HG02588 (cell line): ENCODE results near the gene SHC3.

Source experiments
- ATAC-seq: cut with Tn5 transposase; IDR thresholded peaks from one replicate; pipeline ENCODE4 v1.9.1; 2021; ENCODE audit warnings: mild to moderate bottlenecking, moderate library complexity; ENCODE audit not compliant: unreplicated experiment

SHC3 gene

DNA sequence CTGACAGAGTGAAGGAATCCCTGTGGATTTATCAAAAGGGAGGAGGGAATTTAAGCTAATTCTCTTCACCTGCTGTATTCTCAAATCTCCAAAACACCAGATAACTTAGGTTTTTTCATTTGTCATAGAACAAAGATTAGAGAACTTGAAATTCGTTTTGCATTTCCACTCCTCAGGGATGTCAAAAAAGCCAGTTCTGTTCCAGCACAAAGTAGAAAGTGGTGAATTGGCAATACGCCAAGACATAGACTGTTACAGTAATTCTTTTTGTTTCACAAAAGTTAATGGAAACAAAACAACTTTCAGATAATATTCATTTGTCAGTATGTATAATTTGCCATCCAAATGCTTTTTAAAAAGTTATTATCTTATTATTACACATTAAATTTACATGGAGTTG lies 172.4 kb downstream of the SHC3 start:
- no peak for ATAC-seq

DNA sequence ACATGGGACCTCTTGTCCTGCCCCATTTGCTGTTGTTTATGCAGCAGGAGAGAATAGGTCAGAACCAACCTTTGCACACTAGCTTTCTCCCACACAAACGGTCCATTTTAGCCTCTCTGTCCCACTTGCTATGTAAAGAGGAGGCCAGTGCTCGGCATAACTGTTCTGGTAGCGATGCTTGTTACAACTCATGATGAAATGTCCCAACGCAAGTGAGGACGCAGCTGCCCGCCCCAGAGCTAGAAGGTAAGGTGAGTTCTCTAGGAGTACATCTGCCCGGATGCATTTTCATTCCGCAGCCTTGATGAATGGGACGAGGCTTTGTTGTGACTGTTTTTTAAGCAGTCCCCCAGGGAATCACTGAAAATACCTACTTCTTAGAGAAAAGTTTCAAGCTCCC lies 173.3 kb downstream of the SHC3 start:
- no peak for ATAC-seq

DNA sequence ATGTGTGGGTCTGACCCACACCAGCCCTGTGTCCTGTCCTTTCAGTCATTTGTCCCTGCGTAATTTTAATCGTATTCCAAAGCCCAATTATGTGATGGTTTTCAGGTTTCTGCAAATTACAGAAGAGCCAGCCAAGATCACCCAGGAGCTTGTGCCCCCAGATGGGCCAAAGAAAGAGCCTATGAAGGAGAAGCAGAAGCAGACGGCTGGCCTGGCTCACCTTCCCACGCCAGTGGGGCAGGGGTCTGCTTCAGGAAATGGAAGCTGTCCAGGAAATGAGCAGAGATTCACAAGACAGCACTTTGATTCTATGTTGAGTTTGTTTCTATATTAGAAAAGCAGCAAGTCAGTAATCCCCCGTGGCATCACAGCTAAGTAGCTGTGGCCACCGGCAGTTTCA lies 175.6 kb downstream of the SHC3 start:
- ATAC-seq = no peak

DNA sequence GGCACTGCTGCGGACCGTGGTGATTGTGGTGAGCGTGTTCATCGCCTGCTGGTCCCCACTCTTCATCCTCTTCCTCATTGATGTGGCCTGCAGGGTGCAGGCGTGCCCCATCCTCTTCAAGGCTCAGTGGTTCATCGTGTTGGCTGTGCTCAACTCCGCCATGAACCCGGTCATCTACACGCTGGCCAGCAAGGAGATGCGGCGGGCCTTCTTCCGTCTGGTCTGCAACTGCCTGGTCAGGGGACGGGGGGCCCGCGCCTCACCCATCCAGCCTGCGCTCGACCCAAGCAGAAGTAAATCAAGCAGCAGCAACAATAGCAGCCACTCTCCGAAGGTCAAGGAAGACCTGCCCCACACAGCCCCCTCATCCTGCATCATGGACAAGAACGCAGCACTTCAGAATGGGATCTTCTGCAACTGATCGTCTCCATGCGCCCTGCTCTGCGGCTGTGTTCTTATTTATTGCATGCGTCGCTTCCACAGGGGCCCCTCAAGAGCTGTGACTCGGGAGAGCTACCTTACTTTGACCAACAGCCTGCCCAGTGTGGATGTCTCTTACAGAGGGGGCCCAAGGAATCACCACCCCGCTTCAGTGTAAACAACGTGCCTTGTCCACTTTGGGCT lies 176.6 kb downstream of the SHC3 start:
- no peak for ATAC-seq

DNA sequence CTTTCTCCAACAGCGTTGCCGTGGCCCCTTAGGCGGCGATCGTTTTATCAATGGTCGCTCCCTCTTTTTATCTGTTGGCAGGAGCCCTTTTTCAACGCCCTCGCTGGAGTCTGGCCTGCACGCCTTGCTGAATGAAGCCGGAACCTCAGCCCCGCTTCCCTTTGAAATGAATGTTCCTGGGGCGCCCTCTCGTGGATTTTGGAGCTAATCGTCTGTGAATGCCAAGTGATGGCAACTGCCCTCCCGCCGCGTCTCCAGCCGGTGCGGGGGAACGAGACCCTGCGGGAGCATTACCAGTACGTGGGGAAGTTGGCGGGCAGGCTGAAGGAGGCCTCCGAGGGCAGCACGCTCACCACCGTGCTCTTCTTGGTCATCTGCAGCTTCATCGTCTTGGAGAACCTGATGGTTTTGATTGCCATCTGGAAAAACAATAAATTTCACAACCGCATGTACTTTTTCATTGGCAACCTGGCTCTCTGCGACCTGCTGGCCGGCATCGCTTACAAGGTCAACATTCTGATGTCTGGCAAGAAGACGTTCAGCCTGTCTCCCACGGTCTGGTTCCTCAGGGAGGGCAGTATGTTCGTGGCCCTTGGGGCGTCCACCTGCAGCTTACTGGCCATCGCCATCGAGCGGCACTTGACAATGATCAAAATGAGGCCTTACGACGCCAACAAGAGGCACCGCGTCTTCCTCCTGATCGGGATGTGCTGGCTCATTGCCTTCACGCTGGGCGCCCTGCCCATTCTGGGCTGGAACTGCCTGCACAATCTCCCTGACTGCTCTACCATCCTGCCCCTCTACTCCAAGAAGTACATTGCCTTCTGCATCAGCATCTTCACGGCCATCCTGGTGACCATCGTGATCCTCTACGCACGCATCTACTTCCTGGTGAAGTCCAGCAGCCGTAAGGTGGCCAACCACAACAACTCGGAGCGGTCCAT lies 177.4 kb downstream of the SHC3 start:
- no peak for ATAC-seq

DNA sequence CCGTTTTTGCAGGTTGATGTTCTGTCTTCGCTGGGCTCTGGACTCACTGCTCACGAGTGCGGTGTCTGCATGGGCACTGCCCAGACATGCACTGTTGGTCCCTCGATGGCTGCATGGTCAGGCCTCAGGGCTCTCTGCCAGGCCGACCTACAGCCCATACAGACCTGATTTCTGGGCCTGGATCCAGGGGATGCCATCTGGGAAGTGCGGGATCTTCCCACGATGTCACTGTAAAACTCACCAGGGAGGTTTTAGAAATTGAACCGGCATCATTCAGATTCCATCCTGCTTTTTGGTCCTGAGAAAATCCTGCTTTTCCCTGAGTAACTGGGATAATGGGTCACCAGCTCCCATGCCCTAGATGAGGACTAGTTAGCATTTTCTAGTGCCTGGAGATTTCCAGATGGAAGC lies 178.2 kb downstream of the SHC3 start:
- ATAC-seq = no peak

DNA sequence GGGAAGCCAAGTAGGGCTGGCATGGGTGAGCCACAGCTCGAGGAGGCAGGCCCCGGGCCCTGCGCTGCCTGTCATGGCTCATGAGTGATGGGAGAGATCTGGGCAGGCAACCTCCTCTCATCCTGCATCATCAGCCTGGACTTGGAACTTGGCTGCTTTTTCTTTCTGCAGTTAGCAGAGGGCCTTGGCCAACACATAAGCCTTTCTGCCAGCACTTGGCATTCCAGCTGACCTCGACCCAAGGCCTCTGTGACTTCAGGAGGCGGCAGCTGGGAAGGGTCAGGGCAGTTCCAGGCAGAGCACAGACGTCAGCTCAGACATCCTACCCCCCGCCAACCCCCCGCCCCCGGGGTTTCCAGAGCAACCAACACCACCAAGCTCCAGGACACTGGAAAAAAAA lies 179.7 kb downstream of the SHC3 start:
- no peak for ATAC-seq

DNA sequence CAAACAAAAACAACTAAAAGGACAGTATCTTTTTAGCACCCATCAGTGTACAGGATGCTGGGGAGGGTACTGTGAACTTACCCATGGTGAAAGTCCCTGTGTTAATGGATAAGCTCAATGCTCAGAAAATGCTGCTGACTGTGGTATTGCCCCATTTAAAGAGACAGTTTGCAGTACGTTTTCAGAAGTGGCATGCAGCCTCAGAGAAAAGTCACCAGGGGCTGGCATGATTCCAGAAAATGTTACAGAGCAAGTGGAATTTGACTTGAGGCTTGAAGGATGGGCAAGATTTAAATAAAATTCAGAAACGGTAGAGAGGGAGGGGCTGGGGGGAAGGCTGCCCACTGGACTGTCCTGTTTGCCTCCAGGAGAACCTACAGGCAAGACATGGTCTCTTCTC lies 180.1 kb downstream of the SHC3 start:
- no peak for ATAC-seq

DNA sequence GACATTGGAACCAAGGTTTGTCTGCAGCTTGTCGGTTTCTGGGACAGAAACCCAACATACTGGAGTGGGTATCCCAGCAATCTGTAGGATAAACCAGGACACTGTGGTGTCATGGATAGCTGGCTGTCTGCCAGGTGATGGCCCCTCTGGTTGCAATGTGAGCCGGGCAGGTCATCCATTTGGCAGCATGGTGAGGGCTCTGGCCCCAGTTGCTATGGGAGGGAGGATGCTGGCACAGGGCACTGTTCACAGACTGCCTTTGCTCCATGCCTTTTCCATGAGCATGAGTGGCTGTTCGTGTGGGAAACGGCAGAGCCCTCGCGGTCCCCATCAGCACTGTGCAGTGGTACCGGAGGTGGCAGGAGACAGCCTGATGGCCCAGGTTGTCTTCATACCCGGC lies 181.0 kb downstream of the SHC3 start:
- no peak for ATAC-seq

DNA sequence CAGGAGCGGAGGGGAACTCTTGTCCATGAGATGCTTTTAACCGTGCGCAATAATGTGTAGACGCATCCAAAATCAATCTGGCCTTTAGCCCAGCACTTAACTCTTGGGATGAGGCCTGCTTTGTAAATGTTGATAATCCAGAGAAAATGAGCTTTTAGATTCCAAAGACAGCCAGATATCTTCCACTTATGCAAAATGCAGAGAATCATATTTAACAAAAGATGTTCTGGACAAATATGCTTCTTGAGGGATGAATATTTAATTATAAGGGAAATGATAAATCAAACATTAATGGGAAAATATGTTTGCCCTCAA lies 181.7 kb downstream of the SHC3 start:
- ATAC-seq = no peak

DNA sequence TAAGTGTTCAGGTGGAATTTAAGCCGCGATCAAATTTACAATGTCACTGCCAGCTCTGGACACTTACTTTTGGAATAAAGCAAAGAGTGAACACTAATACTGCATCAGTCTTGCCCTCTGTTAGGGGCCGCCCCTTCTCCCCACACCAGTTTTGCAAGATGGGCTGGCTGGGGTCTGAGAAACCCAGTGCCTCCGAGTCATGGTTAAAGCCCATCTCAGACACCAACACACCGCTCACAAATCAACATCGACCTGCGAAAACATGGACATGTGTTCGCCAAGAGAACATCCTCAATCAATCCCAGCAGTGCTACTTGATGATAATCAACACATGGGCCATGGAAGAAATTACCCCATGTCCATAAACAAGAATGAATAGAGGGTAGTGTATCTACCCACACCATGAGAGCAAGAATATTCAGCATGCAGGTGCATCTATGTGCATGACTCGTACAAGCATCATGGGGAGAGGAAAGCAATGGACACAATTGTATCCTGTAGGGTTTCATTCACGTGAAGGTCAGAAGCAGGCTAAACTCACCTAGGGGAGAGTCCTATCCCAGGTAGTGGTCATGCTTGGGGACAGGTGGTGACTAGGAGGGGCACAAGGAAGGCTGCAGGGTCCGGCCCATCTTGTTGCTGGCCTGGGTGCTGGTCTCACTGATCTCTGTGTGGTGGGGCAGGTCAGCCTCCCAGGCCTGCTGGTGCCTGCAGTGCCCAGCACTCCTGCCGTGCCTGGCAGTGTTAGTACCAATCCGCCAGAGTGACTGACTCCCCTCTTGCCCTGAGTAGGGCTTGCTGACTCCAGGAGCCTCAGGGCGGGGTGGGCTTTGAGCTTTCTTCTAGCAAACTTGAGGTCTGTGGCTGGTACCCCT lies 182.3 kb downstream of the SHC3 start:
- ATAC-seq = no peak

DNA sequence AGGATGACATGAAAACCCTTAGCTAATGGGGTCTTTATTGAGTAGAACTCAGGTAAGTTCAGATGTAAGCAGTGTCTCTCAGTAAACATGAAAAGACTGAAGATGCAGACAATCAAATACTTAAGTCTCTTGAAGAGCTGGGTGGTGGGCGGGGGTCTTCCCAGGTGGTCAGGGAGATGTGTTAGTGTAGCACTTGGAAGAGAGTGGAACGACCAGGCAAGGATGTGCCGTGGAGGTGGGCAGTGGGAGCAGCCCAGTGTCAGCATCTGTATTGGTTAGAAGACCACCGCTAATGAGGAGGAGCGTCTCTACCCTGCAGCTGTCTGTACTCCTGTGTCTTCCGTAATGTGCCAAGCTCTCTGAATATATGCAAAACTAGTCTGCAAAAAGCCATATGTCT lies 183.0 kb downstream of the SHC3 start:
- ATAC-seq = no peak

DNA sequence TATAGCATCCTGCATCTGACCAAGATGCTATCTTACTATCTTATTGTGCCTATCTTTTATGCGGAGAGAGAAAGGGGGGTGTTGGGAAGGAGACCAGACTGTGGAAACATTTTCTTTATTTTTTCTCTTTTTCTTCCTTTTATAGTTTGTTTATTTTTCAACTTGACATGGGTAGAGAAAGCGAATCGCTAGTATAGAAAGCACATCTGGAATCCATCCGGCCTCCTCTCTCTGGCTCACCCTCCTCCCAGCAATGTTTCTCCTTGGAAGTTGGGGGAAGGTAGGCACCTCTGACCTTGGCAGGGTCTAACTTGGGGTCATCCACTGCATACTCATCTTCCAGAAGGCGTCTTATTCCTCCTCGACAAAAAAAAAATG lies 183.4 kb downstream of the SHC3 start:
- no peak for ATAC-seq

DNA sequence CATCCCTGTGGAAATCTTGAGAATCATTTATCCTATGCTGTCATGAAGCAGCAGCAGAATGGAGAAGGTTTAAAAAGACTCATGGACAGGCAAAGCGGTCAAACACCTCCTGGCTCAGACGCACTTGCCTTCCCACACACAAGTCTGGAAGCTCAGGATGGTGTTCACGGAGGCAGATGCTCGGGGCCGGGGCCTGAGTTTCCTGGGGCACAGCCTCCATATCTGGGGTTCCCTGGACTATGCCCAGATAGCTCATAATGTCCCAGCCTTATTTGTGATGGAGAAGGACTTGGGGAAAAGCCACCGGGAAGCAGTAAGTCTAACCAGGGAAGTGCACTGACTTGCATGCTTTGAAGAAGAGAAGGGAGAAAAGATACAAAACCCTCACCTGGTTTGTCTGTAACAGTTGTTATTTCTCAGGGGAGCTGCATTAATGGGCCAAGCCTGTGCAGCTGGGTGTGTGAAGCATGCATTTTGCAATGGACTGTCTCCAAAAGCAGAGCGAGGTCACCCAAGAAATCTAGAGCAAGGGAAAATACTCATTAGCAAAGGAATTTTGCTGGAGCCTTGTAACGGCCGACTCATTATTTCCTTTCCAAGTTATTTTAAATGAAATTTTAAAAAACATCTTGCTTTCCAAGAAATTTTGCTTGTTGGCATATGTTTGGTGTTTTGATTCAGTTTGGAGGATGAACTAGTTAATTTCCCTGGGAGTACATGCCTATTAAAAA lies 184.0 kb downstream of the SHC3 start:
- no peak for ATAC-seq

DNA sequence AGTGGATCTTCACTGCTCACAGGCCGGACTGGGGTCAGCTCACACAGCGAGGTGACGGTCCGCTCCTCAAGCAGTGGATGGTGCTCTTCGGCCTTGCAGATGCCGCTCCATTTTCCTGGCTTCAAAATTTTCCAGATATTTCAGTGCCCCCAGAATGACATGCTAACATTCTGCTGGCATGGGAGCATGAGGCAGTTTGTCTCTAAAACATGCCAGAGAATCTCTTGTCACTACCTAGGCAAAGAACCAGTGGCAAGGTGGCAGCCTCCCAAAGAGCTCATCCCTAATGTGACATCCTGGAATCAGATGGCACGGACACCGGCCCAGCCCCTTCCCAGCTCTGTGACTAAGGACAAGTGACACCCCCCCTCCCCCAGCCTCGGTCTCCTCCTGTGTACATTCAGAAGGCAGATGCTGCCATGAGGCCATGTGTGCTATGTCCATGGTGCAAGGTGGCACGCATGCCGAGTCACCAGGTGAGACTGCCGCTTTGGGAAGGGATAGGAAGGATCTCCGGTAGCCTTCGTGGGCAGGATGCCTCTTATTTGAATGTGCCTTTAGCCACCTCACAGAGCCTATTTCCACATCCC lies 184.7 kb downstream of the SHC3 start:
- no peak for ATAC-seq

DNA sequence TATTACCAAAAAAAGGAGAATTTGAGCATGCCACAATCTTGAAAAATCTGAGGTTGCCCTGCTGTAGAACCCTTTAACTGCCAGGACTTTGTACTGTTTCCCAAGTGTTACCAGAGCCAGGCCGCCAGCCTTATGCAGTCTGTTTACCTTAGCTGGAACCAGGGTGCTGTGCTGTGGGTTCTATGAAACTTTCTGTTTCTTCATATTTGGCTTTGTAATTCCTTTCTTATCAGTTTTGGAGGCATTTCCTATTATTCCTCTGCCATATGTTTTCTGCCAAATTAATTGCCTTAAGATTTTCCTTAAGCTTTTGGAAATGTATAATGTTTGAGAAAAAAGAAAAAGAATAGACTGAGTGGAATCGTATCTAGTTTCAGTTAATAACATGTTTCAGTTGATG lies 185.3 kb downstream of the SHC3 start:
- no peak for ATAC-seq

DNA sequence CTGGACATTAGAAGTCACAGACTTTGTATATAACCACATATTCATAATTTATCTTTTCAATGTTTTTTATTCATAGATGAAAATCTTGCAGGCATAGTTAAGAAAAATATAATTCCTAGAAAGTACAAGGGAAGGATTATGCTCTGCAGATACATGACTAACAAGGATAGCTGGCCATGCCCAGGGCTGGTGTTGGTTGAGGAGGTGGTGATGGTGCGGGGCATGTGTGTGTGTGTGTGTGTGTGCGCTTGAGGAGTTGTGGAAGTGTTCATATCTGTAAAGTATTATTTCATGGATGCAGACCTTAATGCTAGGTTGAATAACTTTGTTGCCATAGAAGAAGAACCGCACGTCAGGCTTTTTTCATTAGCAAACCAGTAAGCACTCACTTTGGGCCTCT lies 186.1 kb downstream of the SHC3 start:
- ATAC-seq = no peak

DNA sequence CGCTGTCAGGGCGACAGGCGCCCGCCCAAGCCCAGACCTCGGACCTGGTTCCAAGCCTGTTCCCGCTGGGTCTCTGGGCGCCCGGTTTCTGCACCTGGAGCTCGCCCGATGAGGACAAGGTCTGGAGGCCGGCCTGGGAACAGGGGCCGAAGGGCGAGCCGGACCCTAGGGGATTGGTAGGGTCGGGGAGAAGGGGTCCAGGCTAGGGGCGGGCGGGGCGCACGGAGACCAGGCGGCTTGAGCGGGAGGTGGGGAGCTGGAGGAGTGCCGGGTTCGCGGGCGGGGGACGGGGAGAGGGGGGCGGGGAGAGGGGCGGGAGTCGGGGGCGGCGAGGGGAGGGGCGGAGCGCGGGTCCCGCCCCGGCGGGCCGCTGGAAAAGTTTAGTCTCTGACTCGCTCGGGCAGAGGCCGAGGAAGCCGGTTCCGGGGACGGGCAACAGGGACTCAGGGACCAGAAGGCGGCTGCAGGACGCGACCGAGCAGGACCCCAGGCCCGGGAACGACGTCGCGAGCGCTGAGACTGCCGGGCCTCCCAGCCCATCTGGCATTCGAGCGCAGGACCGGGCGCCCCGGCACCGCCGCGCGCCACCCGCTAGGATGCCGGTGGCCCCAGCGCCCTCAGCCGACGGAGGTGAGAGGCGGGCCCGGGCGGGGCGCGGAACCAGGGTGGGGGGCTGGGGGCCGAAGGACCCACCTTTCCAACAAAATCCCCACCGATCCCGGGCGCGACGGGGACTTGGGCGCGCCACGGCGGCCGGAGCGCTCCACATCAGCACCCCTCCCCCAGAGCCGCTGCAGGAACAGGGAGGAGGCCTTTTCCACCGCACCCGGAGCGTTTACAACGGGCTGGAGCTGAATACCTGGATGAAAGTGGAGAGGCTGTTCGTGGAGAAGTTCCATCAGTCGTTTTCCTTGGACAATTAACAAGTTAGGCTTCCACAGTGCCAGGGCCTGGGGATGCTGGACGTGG lies 187.3 kb downstream of the SHC3 start, which contains the start of gene S1PR3:
Gene S1PR3, plus strand, starts transcription at position 403 of the 969 bp plus-strand sequence. CDS start 9,733 bp downstream, outside the sequence.
- ATAC-seq = no peak

DNA sequence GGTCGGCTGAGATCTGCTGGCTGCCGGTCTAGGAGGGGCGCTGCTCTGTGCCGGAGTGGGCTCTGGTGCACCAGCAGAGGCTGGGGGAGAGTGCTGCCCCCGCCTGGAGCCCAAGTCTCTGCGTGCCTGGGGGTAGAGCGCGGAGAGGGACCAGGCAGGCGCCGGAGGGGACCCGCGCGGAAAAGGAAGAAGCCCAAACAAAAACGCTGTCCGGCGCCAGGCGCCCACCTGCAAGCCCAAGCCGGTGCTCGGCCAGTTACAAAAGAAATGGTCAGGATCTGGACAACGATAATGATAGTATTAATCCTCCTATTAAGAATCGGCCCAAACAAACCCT lies 187.9 kb downstream of the SHC3 start:
- ATAC-seq = no peak
